GM18508 (cell line): ENCODE measurements around the gene ZBTB45.
"Not testable (repeated sequence)": the region's sequence is repeated elsewhere in the genome, so short reads cannot be mapped to it uniquely, and the experiment has no call there.

Source experiments
- ATAC-seq: cut with Tn5 transposase; IDR thresholded peaks from one replicate; pipeline ENCODE4 v1.9.1; 2021; ENCODE audit warnings: moderate number of reproducible peaks; ENCODE audit not compliant: insufficient read depth, unreplicated experiment

ZBTB45 gene

GRCh38 chr19:58477871-58478270, 41.7 kb downstream of the ZBTB45 start:
- ATAC-seq = no peak

- no peak for ATAC-seq
These were observed 42.5 kb downstream of the ZBTB45 start for GRCh38 chr19:58477130-58477529.

GRCh38 chr19:58476498-58477015, 43.1 kb downstream of the ZBTB45 start:
- ATAC-seq = no peak

DNA sequence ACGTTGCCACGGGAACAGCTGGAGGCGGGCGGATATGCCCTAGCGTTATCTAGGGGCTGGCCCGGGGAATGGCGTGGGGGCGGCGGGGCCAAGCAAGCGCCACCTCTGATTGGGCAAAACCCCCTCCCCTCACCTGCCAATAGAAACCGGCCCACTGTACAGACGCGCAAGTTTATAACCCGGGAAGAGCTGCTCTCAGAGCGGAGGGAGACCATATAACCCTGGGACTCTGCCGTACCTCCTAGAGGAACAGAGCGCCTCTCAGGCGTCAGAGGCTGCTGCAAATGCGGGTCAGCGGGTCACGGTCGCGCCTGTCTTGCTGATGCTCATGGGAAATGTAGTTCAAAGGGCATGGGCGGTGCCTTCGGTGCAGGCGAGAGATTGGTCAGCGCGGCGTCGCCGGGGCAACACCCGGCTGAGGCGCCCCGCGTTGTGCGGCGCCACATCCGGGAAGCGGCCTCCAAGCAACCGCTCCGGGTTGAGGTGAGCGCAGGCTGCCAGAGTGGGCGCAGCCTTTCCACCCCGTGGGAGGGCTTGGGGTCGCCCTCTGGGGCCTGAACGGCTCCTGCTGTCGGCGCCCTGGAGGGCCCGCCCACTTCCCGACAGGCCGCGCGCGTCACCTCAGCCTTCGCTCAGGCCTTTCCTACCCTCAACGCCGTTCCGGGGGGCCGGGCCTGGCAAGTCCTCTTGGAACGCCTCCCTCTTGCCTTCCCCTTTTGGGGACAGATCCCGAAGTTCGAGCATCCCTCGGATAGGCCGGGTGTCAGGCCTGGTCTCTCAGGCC, 43.7 kb downstream of the ZBTB45 start, which contains the start of gene ZNF446:
Gene ZNF446, plus strand, starts transcription at position 639 of the 784 bp plus-strand sequence. CDS start 867 bp downstream, outside the sequence.
- ATAC-seq = peak; percentile 52

DNA sequence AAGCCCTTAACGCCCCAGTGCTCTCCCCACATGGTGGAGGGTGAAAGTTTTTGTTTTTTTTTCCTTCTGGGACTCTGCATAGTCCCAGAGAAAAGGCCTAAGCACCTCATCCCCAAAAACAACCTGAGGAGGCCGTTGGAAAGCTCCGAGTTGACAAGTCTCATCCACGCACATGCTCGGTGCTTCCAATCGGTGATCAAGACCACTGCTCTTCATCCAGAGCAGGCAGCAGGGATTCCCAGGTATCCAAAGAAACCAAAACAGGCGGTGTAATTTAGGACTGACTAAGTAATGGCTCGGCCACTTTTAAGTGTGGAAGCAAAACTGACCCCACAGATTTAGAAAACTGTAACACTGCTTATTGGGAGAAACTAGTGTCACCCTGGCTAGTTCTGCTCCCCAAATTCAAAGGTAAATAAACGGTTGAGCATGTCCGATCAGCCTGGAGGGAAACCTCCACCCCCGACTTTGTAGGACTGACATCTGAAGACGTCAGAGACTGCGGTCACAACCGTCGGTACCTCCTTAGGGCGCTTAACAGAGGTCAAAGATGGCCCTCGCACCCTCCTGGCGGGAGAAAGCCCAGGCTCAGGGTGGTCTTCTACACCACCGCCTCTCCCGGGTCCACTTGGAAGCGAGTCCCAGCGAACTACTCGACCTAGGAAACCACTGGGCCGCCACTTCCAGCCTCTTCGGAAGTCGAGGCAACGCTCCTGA, 44.5 kb downstream of the ZBTB45 start:
- peak; percentile 4 for ATAC-seq

DNA sequence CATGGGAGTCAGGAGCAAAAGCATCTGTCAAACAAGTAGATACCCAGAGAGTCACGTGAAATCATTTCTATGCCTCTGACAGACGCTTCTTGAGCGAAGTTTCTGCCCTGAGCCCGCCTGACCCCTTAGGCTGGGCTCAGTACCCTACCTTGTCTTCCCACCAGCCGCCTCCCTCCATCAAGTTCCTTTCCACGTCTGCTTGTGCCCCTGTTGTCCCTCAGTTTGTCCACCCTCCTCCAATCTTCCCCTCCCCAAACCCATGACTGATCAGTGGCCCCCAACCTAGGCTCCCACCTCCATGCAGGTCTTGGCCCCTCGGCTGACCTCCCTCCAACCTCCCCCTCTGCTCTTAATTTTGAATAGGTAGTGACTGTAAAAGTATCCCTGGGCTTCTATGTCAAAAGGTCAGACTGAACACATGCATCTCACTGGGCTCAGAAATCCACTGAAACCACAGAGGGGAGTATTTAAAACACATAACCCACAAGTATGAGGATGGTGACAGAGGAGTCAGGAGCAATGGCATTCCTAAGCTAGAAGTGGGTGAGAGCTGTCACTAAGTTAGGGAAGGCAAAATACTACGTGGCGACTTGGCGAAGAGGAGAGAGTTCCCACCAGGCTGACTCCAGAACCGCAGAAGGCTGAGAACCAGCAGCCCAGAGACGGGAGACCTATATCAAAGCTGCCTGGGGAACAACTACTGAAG, 45.2 kb downstream of the ZBTB45 start:
- ATAC-seq = no peak

DNA sequence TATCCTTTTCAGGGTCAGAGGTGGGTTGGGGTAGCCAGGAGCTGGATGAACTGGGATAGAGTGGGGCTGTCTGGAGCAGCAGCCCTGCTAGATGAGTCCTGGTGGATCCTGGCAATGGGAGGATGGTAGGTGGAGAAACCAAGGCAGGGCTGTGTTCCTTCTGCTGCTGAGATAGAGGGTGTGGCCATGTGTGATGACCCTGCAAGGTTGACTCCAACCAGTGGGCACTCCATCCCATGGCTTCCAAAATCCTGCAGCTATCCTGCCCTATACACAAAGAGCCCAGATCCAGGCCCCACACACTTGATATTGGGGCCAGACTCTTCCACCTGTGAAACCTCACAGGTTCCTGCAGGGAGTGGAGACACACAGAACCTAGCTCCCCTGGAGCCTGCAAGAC, 45.8 kb downstream of the ZBTB45 start:
- no peak for ATAC-seq

DNA sequence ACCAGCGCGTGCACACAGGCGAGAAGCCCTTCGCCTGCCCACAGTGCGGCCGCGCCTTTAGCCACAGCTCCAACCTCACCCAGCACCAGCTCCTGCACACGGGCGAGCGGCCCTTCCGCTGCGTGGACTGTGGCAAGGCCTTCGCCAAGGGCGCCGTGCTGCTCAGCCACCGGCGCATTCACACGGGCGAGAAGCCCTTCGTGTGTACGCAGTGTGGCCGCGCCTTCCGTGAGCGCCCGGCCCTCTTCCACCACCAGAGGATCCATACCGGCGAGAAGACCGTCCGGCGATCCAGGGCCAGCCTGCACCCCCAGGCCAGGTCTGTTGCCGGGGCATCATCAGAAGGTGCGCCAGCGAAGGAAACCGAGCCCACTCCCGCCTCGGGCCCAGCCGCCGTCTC, 47.9 kb downstream of the ZBTB45 start:
- no peak for ATAC-seq

DNA sequence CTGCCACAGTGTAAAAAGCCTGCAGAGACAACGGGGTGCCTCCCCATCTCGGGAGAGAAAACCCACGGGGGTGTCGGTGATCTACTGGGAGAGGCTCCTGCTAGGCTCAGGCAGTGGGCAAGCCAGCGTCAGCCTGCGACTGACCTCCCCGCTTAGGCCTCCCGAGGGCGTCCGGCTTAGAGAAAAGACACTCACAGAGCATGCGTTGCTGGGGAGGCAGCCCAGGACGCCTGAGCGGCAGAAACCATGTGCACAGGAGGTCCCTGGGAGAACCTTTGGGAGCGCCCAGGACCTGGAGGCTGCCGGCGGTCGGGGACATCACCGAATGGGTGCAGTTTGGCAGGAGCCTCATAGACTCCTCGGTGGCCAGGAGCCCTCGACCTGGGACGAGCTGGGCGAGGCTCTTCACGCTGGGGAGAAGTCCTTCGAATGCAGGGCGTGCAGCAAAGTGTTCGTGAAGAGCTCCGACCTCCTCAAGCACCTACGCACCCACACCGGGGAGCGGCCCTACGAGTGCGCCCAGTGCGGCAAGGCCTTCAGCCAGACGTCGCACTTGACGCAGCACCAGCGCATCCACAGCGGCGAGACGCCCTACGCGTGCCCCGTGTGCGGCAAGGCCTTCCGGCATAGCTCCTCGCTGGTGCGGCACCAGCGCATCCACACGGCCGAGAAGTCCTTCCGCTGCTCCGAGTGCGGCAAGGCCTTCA, 48.6 kb downstream of the ZBTB45 start:
- not testable (repeated sequence) for ATAC-seq

GRCh38 chr19:58469241-58470013, 50.2 kb downstream of the ZBTB45 start:
- ATAC-seq = no peak

DNA sequence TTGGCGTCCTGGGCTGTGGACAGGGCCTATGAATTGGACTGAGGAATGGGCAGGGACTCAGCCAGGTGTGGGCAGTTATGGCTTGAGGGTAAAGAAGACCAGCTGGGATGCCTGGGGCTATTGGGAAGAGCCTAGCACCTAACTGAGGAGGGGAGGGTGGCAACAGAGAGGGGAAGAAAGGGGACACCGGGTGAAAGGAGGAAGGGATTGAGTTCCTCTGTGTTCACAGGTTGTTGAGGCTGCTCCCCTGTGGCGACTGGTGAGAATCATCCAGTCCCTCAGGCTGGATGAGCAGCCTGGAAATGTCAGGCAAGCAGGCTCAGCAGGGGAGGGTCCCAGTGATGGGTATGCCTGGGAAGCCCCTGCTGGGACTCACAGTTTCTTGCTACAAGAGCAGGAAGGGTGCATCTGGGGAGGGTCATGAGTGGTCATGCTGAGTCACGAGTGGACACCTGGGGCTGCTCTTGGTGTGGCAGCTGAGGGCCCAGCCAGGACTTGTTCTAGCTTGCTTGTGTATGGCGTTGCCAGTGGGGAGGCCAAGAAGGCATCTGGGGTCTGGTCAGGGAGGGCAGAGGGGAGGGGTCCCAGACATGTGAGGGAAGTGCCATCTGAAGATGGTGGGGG, 51.3 kb downstream of the ZBTB45 start:
- no peak for ATAC-seq

- peak; percentile 78 for ATAC-seq
These were observed 52.6 kb downstream of the ZBTB45 start, which contains the start of gene ZNF324 for GRCh38 chr19:58466760-58467589. TSS of gene ZNF324 (plus strand) at chr19:58467080. CDS start at chr19:58469186, 2,106 bp downstream.

- no peak for ATAC-seq
These were observed 53.4 kb downstream of the ZBTB45 start for GRCh38 chr19:58466089-58466759.
